DOHH2 (cell line): Measurements from ENCODE around the gene CNTN5.

ENCODE experiments used
- EZH2phosphoT487 ChIP-seq: fragments of 200-600 bp; sonication (generic); IDR thresholded peaks from 2 replicates; pipeline ENCODE4 v1.6.1; 2017; ENCODE audit warnings: borderline replicate concordance, mild to moderate bottlenecking, antibody characterized with exemption, low read length, moderate library complexity, mixed read lengths
- TF ChIP-seq, protein P1 (sequence below): fragments of 200-600 bp; sonication (generic); IDR thresholded peaks from one replicate; pipeline ENCODE4 v1.5.1; 2014; ENCODE audit warnings: antibody characterized with exemption, mild to moderate bottlenecking, low read depth, low read length; ENCODE audit not compliant: poor library complexity, severe bottlenecking

DNA sequence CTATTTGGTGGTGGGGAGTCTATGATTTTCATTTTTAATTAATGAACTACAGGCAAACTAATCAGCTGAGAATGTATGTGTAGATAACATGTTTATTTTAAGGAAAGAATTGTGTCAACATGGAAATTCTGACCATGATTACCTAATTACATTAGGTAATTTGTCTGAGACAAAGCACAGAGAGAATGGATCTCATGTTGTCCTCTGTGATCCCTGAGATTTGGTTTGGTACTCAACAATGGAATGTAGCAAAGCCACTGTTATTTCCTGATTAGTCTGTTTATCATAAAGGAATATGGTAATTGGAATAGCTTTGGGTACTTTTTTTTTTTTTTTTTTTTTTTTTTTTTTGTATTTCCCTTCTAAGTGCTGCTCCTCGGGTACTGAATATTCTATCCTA, 947.6 kb downstream of the CNTN5 start:
- TF ChIP-seq, protein P1, sequence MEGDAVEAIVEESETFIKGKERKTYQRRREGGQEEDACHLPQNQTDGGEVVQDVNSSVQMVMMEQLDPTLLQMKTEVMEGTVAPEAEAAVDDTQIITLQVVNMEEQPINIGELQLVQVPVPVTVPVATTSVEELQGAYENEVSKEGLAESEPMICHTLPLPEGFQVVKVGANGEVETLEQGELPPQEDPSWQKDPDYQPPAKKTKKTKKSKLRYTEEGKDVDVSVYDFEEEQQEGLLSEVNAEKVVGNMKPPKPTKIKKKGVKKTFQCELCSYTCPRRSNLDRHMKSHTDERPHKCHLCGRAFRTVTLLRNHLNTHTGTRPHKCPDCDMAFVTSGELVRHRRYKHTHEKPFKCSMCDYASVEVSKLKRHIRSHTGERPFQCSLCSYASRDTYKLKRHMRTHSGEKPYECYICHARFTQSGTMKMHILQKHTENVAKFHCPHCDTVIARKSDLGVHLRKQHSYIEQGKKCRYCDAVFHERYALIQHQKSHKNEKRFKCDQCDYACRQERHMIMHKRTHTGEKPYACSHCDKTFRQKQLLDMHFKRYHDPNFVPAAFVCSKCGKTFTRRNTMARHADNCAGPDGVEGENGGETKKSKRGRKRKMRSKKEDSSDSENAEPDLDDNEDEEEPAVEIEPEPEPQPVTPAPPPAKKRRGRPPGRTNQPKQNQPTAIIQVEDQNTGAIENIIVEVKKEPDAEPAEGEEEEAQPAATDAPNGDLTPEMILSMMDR = no peak
- TF ChIP-seq EZH2phosphoT487 = no peak
